ENCODE results near the gene POTEJ.
"Not testable (repeated sequence)": the region's sequence is repeated elsewhere in the genome, so short reads cannot be mapped to it uniquely, and the experiment has no call there.

Gene POTEJ

DNA sequence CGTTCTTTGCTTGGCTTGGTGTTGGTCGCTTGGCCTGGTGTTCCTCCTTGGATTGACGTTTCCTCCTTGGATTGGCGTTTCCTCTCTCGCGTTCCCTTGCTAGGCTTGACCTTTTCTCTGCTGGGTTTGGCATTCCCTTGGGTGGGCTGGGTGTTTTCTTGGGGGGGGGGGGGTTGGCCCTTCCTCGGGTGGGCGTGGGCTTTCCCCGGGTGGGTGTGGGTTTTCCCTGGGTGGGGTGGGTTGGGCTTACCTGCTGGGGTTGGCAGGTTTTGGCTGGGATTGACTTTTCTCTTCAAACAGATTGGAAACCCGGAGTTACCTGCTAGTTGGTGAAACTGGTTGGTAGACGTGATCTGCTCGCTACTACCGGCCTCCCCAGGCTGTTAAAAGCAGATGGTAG lies at the start of gene POTEJ:
Gene POTEJ, plus strand, starts transcription at position 301 of the 400 bp plus-strand sequence. Its CDS starts 93 bp downstream, at position 394.
- not testable (repeated sequence) for H3K4me3 ChIP-seq (ENCODE audit: control insufficient read depth, low read depth, low read length); DNase-seq (ENCODE audit: low read depth)

DNA sequence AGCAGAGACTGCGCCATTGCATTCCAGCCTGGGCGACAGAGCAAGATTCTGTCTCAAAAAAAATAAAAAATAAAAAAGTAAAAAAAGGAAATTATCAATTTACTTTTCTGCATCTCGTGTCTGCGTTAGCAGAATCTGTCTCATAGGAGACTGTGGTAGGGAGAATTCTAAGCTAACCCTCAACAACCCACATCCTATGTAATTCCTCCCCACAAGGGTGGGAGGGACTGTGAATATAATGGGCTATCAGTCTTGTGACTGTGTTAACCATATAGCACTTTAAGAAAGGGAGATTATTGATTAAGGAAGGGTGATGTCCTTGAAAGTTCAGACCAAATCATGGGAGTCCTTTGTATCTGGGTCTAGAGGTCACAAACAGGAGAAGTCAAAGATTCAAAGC lies 45.1 kb upstream of the POTEJ start:
- DNase-seq (ENCODE audit: low read depth); H3K4me3 ChIP-seq (ENCODE audit: control insufficient read depth, low read depth, low read length): not testable (repeated sequence)

DNA sequence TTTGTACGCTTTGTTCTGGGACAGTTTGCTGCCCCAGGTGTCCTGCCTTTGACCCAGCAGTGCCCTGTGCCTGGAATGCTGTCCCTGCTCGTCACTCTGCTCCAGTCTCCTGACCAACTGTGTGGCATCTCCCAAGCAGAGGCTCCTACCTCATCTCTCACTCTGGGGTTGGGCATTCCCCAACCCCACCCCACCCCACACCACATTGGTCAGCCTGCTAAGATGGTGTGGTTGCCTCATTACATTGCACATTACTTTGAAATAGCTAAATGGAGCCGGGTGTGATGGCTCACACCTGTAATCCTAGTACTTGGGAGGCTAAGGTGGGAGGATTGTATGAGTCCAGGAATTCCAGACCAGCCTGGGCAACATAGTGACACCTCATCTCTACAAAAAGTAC lies 39.3 kb upstream of the POTEJ start:
- DNase-seq (ENCODE audit: low read depth); H3K4me3 ChIP-seq (ENCODE audit: control insufficient read depth, low read depth, low read length): not testable (repeated sequence)

DNA sequence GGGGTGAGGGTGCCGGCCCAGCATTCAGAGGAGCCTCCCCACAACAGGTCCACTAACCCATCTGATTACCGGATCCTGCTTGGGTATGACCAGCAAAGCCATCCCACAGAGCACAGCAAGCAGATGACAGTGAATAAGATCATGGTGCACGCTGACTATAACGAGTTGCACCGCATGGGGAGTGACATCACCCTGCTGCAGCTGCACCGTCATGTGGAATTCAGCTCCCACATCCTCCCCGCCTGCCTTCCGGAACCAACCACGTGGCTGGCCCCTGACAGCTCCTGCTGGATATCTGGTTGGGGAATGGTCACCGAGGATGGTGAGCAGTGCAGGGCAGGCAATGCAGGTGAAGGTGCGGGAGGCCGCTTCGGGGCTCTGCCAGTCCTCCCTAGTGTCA lies 37.0 kb upstream of the POTEJ start:
- not testable (repeated sequence) for H3K4me3 ChIP-seq (ENCODE audit: control insufficient read depth, low read depth, low read length); DNase-seq (ENCODE audit: low read depth)

DNA sequence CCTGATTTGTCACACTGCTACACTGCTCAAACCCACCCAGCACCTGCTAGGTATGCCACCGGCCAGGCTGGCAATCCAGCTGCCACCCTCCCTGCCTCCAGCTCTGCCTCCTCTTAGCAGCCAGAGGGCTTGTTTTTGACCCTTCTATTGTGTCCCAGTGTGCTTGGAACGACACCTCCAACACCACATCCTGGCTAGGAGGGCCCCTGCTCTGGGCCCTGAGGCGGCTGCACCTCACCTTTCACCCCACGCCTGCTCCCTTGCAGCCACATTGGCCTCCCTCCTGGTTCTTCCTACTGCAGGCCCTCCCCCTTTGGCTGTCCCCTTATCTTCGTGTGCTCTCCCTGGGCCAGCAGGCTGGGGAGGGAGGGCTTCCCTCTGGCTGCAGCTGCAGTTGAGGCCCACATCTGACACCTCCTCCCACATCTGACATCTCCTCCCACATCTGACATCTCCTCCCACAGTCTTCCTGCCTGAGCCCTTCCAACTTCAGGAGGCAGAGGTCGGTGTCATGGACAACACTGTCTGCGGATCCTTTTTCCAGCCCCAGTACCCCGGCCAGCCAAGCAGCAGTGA lies 34.9 kb upstream of the POTEJ start:
- not testable (repeated sequence) for DNase-seq (ENCODE audit: low read depth); H3K4me3 ChIP-seq (ENCODE audit: control insufficient read depth, low read depth, low read length)

DNA sequence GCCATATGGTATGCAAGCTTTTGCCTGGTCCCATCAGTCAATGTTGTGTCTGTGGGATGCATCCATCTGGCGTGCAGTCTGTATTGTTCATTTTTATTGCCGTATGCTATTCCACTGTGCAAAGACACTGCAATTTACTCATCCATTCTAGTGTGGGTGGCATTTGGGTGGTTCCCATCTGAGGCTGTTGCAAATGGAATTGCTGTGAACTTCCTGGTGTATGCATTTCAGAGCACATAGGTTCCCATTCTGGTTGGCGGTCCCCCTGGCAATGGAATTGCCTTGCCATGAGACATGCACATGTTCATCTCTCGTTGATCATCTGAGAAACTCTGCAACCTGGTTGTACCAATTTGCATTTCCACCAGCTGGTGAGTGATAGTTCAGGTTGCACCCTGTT lies 33.7 kb upstream of the POTEJ start:
- DNase-seq (ENCODE audit: low read depth); H3K4me3 ChIP-seq (ENCODE audit: control insufficient read depth, low read depth, low read length): not testable (repeated sequence)

DNA sequence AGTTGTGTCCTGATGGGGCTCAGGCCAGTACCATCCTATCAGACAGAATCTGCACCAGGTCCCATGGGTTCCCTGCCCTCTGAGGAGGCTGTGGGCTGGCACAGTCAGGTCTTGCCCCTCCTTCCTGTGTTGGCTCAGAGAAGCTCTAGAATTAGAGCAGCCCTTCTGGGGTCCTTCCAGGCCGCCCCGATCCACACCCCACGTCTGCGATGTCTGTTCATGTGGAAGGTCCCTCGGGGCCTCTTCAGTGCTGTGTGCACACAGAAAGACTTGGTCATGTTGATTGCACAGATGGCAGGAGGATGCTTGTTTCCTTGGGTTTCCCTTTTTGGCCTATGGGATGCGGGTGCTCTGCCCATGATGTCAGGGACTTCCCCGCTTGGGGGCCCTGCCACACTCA lies 32.1 kb upstream of the POTEJ start:
- not testable (repeated sequence) for DNase-seq (ENCODE audit: low read depth); H3K4me3 ChIP-seq (ENCODE audit: control insufficient read depth, low read depth, low read length)

DNA sequence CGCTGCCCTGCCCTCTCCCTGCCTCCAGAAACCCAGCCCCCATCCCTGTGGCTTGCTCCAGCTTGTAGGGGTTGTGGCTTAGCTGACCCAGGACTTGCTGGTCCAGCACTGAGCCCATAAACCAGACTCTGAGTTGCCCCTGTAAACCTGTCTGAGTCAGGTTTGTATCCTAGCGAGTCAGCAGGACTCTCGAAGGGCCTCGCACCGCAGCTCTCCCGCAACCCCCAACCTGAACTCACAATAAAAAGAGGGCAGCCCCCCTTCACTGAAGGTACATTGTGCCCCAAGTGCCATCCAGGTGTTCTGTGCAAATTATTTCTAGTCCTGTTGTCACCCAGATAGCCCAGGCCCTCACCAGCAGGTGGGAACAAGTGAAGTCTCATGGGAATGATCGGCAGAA lies 29.7 kb upstream of the POTEJ start:
- not testable (repeated sequence) for H3K4me3 ChIP-seq (ENCODE audit: control insufficient read depth, low read depth, low read length); DNase-seq (ENCODE audit: low read depth)

DNA sequence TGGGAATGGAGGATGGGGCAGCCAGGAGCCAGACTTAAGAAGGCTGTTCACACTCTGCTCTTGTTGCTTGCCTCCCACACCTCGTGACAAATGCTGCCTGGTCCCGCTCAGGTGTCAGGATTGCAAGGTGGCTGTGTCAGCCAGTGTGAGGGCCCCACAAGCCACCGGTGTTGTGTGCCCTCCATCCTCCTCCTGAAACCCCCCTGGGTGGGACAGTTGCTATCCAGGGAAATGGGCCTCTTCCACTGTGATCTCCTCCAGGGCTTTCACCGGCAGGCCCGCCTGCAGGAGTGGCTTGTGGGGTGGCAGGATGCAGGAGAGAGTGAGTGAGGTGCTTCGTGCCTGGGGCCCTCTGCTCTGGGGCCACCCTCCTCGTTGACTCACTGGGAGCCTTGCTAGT lies 28.3 kb upstream of the POTEJ start:
- not testable (repeated sequence) for DNase-seq (ENCODE audit: low read depth); H3K4me3 ChIP-seq (ENCODE audit: control insufficient read depth, low read depth, low read length)

DNA sequence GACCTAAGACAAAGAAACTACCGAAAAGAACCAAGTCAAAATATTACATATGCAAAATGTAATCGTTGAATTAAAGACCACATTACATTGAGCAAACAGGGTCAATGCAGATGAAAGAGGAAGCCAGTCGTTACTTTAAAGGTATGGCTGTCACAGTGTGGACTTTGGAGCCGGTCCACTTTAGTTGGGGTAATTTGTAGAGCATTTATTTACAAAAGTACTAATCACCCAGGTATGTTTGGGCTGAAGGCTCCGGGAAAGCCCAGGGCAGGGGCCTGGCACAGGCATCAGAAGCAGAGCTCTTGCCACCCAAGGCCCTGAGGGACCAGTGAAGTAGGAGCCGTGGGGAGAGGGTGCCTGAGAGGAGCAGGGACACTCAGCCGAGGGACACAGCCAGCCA lies 27.7 kb upstream of the POTEJ start:
- not testable (repeated sequence) for DNase-seq (ENCODE audit: low read depth); H3K4me3 ChIP-seq (ENCODE audit: control insufficient read depth, low read depth, low read length)

DNA sequence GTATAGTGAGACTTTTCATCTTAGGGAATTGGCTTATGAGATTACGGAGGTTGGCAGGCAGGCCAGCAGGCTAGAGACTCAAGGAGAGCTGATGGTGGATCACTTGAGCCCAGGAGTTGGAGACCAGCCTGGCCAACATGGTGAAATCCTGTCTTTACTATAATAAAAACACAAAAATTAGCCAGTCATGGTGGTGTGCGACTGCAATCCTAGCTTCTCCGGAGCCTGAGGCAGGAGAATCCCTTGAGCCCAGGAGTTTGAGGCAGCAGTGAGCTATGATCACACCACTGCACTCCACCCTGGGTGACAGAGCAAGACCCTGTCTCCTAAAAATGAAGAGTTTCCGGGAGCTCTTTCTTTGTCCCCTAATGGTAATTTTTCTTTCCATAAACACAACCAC lies 26.5 kb upstream of the POTEJ start:
- H3K4me3 ChIP-seq (ENCODE audit: control insufficient read depth, low read depth, low read length); DNase-seq (ENCODE audit: low read depth): not testable (repeated sequence)

DNA sequence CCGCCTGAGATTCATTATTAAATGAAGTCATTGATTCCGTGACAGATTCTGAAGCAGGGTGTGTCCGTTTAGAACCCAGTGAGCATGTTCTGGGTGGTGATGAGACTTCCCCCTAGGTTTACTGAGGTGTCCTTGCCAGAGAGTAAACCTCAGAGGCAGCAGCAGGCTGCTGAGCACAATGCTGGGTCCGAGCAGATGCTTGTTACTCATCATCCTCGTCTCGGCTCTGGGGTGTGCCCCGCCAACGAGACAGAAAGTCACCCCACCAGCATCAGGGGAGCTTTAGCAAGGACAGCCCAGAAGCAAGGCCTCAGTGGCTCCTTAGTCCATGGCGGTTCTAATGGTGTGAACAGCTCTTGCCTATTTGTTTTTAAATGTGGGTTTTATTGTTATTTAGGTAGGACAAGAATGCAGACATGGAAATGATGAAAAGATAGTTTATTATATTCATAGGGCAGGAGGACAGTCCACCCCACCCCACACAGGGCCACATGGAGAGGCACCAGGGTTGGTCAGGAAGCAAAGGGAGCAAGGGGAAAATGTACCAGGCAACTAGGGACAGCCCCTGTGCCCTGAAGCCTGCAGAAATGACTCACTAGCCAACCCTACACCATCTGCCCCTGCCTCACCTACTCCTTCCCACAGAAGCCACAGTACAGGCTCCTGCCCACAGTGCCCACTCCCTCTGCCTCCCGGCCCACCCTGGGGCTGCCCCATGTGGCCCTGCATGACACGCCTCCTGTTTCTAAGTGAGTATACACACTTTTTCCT lies 22.4 kb upstream of the POTEJ start:
- DNase-seq (ENCODE audit: low read depth); H3K4me3 ChIP-seq (ENCODE audit: control insufficient read depth, low read depth, low read length): not testable (repeated sequence)

DNA sequence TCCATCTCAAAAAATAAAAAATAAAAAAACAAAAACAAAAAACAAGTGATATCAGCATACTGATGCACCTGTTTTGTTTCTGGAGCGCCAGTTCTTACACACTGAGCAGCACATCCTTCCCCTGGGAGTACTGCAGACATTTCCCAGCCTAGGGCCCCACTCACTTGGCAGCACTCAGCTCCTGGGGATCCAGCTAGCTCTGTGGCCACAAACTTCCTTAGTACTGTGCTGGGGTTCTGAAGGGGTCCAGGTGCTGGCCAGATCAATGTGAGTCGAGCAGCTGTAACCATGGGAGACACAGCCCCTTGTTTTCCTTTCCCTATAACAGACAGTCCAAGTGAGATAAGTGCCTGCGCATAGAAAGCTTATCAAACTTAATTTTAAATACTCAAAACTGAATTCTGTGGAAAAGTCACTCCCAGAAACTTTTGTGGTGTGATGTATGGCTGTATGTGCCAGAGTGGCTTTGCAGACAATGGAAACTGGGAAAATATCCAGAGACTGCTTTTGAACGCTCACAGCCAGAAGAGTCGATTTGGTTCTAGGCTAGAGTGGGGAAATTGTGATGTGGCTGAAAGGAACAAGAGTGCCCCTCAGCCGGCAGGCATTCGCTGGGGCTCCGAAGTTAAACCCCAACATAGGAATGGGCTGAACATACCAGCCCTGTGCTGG lies 20.9 kb upstream of the POTEJ start:
- DNase-seq (ENCODE audit: low read depth); H3K4me3 ChIP-seq (ENCODE audit: control insufficient read depth, low read depth, low read length): not testable (repeated sequence)

DNA sequence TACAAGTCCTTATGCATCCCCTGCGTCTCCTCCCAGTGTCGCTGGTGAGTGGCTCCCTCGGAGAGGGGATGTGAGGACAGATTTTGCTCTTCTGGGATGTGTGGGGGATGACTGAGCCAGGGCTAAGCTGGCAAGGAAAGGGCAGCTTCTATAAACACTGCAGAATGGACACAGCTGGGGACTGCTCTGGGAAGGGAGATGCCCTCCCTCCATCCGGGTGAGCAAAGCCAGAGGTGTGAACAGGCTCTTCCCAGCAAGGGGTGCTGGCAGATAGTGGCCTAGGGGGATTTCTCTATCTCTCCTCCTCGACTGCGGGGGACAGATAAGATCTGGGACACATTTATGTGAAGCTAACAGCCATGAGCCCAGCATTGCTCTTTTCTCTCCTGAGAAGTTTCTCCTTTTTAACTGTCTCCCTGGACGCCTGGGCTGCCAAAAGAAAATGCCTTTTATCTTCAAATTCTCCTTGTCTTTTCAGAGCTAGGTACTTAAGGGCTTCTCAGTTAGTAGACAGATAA lies 20.3 kb upstream of the POTEJ start:
- H3K4me3 ChIP-seq (ENCODE audit: control insufficient read depth, low read depth, low read length); DNase-seq (ENCODE audit: low read depth): not testable (repeated sequence)

DNA sequence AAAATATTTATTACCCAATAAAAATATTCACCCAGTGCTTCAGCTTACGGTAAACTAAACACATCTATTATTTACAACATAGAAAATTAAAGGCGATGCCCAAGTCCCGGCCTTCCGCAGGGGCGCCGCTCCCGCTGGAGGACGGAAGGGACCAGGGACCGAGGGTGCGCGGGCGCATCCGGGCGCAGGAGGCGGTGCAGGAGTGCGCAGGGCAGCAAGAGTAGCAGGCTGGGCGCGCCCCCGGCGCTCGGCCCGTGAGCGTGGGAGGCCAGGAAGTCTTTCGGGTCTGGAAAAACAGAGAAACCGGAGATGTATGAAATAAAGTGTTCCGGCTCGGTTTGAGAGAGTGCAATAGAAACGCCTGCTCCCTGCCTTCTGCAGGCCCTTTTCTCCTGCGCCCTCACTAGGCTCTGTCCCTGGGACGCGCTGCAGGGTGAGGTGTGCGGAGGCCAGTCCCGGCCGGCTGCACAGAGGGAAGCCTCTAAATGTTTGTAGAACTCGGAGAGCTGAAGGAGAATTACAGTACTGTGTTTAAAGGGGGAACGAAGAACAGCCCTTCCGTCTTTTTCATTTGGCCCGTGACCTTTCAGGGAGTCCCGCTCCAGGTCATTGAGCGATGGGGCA lies 18.3 kb upstream of the POTEJ start:
- H3K4me3 ChIP-seq (ENCODE audit: control insufficient read depth, low read depth, low read length); DNase-seq (ENCODE audit: low read depth): not testable (repeated sequence)

DNA sequence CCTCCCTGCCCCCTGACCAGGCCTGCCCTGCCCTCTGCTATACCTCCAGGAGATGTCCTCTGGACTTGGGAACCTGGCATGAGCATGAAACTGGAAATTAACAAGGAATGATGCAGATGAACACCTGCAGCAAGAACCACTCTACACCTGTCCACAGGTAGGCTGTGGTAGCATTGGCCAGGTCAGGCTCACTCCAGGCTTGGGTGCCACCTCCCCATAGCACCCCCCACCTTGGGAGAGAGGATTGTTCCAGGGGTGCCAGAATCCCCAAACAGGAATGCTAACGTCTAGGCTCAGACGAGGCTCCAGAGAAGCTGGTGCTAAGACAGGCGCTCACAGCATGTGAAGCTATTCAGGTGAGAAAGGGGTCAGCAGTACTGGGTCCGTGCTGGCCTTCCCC lies 17.2 kb upstream of the POTEJ start:
- DNase-seq (ENCODE audit: low read depth), result not testable (repeated sequence)

DNA sequence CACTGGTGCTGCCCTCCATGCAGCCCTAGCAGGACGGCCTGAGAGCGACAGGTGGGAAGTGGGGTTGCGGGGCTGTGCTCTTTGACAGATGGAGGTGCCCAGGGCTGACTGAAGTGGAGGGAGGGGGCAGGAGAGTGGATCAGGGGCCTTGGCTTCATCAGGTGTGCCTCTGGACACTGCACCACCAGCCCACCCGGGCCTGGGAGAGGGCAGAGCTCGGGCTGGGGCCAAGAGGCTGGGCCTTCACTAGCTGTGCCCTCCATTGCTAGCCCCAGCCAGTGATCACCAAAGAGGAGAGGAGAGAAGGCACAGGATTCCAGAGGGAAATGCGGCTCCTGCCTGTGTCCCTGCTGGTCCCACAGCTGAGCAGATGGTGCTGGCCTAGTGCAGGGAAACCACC lies 14.5 kb upstream of the POTEJ start:
- DNase-seq (ENCODE audit: low read depth); H3K4me3 ChIP-seq (ENCODE audit: control insufficient read depth, low read depth, low read length): not testable (repeated sequence)

More for the DNA sequence above, 17.2 kb upstream of the POTEJ start:
- H3K4me3 ChIP-seq (ENCODE audit: control insufficient read depth, low read depth, low read length), result not testable (repeated sequence)

DNA sequence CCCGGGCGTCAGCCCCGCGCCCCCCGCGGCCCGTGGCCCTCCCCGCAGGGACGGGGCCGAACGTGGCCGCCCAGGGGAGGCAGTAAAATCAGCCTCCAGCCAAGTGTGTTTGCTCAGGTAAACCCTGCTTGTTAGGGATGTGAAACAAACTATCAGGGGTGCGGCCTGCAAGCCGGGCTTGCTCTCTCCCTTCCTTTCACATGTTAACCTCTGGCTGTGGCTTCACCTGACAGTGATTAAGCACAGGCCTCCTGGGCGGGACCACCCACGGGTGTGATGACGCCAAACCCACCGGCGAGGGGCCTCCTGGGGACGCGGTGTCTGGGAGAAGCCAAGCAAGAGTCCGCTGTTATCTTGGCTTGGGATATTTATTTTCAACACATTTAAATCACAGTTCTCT lies 13.2 kb upstream of the POTEJ start:
- H3K4me3 ChIP-seq (ENCODE audit: control insufficient read depth, low read depth, low read length); DNase-seq (ENCODE audit: low read depth): not testable (repeated sequence)

DNA sequence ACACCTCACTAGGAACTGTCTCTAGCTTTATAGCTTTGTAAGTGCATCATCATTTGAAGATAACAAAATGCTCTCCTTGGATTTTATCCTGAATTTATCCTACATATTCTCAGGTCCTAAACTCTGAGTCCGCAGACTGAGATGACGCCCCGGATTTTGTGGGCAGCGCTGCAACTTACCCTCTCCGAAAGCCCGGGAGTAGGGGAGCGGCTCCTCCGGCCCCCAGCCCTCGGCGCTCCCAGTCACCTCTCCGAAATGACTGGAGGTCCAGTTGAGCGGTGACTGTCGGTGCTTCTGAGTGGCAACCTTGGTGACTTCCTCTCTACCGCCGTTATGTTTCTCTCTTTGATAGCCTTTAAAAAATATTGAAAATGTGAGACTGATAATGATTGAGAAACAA lies 12.8 kb upstream of the POTEJ start:
- not testable (repeated sequence) for DNase-seq (ENCODE audit: low read depth); H3K4me3 ChIP-seq (ENCODE audit: control insufficient read depth, low read depth, low read length)
